Thyroid gland (tissue), 4 donors: ENCODE data around the gene RAP1GAP. TPM values are rescaled to one million over a fixed set of nuclear protein-coding genes. Genes with fewer than 3 reads are reported as not detected.

ENCODE experiments used
- DNase-seq, 2 donors: peaks; one replicate each; pipeline ENCODE4 v3.0.0-alpha.2; 2019
- H3K27ac ChIP-seq, 3 donors: fragments of 200-600 bp; sonication (generic); 1 replicate in 2 of 3; 2 replicates in 1 of 3; pipeline ENCODE4 v1.5.1; 2016 to 2019; ENCODE audit warnings: mild to moderate bottlenecking in 1 of 3, moderate library complexity in 1 of 3
- H3K27me3 ChIP-seq: fragments of 200-600 bp; sonication (generic); one replicate; pipeline ENCODE4 v1.5.1; 2019
- H3K36me3 ChIP-seq, 2 donors: fragments of 200-600 bp; sonication (generic); one replicate each; pipeline ENCODE4 v1.5.1; 2016 to 2019
- H3K4me1 ChIP-seq, 2 donors: fragments of 200-600 bp; sonication (generic); one replicate each; pipeline ENCODE4 v1.5.1; 2017 to 2019
- H3K4me3 ChIP-seq, 3 donors: fragments of 200-600 bp; sonication (generic); replicated peaks in 1 of 3; 1 replicate in 2 of 3; 2 replicates in 1 of 3; pipeline ENCODE4 v1.5.1; 2016; ENCODE audit warnings: mild to moderate bottlenecking in 1 of 3
- H3K9me3 ChIP-seq: fragments of 200-600 bp; sonication (generic); one replicate; pipeline ENCODE4 v1.5.1; 2017
- CTCF ChIP-seq, 6 experiments: fragments of 200-600 bp in 3 of 6; fragments of 450-650 bp in 3 of 6; sonication (generic) in 3 of 6; IDR thresholded peaks; one replicate each; pipeline ENCODE4 v1.5.1; 2016 to 2019; ENCODE audit warnings: antibody characterized with exemption in 6 of 6, mild to moderate bottlenecking in 2 of 6, inconsistent platforms in 1 of 6, moderate library complexity in 1 of 6
- POLR2A ChIP-seq, 2 donors: fragments of 450-650 bp; IDR thresholded peaks; one replicate each; pipeline ENCODE4 v1.6.1; 2017; ENCODE audit warnings: antibody characterized with exemption in 2 of 2, mild to moderate bottlenecking in 2 of 2, moderate library complexity in 1 of 2
- WGBS, 2 donors: methylation state at CpG; one replicate each; pipeline ENCODE4 v1.1.5; 2017; 5-methylcytosine and 5-hydroxymethylcytosine counted together
- intact Hi-C: fragments of 100-400 bp; cut with DNase I; formaldehyde crosslinking; loops from one replicate; pipeline ENCODE4 v1.15.1; 2023
- total RNA-seq, 4 donors: library from RNA; depleted of rRNA; stranded (reverse); fragments of >200 nt; gene quantifications; one replicate each; pipeline ENCODE4 v1.2.3, GENCODE V29; 2016

RAP1GAP gene
- total RNA-seq, 4 donors from 2014 or later, result 256 to 588 (median 506) TPM

GRCh38 chr1:21671915-21672314 lies 2.8 kb upstream of the RAP1GAP start:
- Histone ChIP-seq H3K4me3 (no peak overlapping the region), H3K9me3 (no peaks in the 10 kb centered on the region), H3K27ac (peak overlapping the region; percentile 76 to 94 (median 93)), H3K4me1 (peaks cover 80 to 89% of the 10 kb centered on the region in 2 donors), H3K36me3 (no peaks in the 10 kb centered on the region), H3K27me3 (no peaks in the 10 kb centered on the region)
- WGBS, 2 donors, result 13 to 20% methylated on average over 6 of the region's 6 CpGs
- peak; percentile 94 for DNase-seq
- TF ChIP-seq CTCF (IDR thresholded peaks at IDR 0.05) (no peak), POLR2A (IDR thresholded peaks at IDR 0.05) (no peak)
- intact Hi-C loops, result no loop called here

DNA sequence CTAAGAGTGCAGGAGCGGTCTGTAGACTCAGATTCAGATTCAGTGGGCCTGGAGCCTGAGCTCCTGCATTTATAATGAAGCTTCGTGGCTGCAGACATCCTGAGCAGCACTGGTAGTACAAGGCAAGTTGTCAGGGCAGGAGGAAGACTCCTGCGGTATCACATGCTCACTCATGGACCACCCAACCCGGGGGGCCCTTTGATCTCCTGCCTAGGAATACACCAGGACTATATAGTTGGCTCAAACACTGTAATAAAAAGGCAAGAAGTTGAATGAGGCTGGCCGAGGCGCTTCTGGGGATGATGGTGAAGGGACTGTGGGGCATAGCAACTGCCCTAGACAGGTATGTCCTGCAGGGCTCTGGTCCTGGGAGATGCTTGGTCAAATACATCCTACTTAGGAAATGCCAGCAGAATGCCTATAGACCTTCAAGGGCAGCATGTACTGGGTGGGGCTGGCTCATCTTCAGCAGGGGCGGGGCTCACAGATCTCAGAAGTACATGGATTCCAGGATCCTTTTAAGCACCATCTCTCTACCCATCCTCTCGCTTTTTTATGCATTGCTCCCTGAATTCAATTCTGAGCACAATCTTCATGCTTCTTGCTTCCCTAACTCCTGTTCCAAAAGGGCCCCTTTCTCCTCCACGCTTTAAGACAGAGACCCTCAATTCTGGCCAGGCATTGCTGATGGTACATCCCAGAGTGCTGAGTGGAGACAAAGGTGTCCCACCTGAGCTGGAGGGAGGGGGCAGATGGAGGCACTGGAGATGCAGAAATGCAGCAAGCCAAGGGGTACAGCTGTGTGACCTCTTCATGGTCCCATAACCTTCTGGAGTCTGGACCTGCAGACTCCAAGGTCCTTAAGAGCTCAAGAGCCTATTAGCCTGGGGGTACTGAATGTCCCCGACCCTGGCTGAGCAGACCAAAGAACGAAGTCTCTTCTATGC lies 2.1 kb upstream of the RAP1GAP start:
- intact Hi-C loops, result no loop called here
- H3K27ac ChIP-seq, result peak overlapping the region; percentile 76 to 94 (median 93)
- no peaks in the 10 kb centered on the region for H3K9me3 ChIP-seq
- no peaks in the 10 kb centered on the region for H3K27me3 ChIP-seq
- DNase-seq, result peak in 1 of 2 donors; percentile 79
- TF ChIP-seq POLR2A (IDR thresholded peaks at IDR 0.05) (no peak), CTCF (IDR thresholded peaks at IDR 0.05) (no peak)
- H3K36me3 ChIP-seq, result no peaks in the 10 kb centered on the region
- H3K4me1 ChIP-seq, result peaks cover 80 to 89% of the 10 kb centered on the region in 2 donors
- WGBS, 2 donors, result 69 to 71% methylated on average over 10 to 11 of the region's 11 CpGs
- H3K4me3 ChIP-seq, result no peak overlapping the region

GRCh38 chr1:21670059-21670881 lies 1.1 kb upstream of the RAP1GAP start:
- Histone ChIP-seq H3K4me1 (peaks cover 81 to 91% of the 10 kb centered on the region in 2 donors), H3K27ac (peak overlapping the region; percentile 76 to 94 (median 93)), H3K9me3 (no peaks in the 10 kb centered on the region), H3K36me3 (no peaks in the 10 kb centered on the region), H3K27me3 (no peaks in the 10 kb centered on the region), H3K4me3 (peak overlapping the region in 1 of 3 donors; percentile 83)
- TF ChIP-seq POLR2A (IDR thresholded peaks at IDR 0.05) (no peak), CTCF (IDR thresholded peaks at IDR 0.05) (no peak)
- WGBS, 2 donors, result 54 to 61% methylated on average over 15 to 16 of the region's 16 CpGs
- DNase-seq, result no peak
- intact Hi-C loops, result no loop called here

DNA sequence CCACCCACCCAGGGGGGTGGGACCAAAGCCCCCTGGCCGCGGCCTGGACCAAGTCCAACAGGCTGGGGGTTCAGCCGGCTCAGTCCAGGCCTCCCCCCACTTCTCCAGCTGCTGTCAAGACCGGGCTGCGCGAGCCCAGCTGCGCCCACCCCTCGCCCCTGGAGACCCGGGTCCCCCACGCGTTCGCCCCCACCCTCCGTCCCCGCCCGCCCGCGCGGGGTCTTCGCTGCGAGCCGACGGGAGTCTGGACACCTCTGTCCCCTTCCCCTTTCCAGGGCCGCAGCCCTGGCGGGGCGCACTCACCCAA lies 253 bp downstream of the RAP1GAP start:
- Histone ChIP-seq H3K27ac (peak overlapping the region; percentile 76 to 94 (median 93)), H3K4me3 (peak overlapping the region; percentile 43 to 83 (median 48)), H3K9me3 (no peaks in the 10 kb centered on the region), H3K27me3 (no peaks in the 10 kb centered on the region), H3K36me3 (peaks cover 4 to 6% of the 10 kb centered on the region in 2 donors), H3K4me1 (peaks cover 81 to 89% of the 10 kb centered on the region in 2 donors)
- TF ChIP-seq CTCF (IDR thresholded peaks at IDR 0.05), result no peak
- TF ChIP-seq POLR2A (IDR thresholded peaks at IDR 0.05), result no peak
- intact Hi-C loops, result loop anchor here (10.0 kb wide), 3 partner anchors 116 to 414 kb away; partner anchors contain the start of gene USP48
- DNase-seq, result no peak
- 0 to 4% methylated on average over 5 to 16 of the region's 25 CpGs for WGBS, 2 donors
